Activated CD8-positive, alpha-beta T cell treated with anti-CD3 and anti-CD28 coated beads for 36 hours (primary cell): ENCODE data around the gene PARP12. TPM values are rescaled to one million over a fixed set of nuclear protein-coding genes. Genes with fewer than 3 reads are reported as not detected.

ENCODE experiments used
- ATAC-seq: fragments of 200-7000 bp; cut with Tn5 transposase; one replicate; pipeline ENCODE4 v1.10.0; 2021; ENCODE audit warnings: mild to moderate bottlenecking, moderate library complexity
- CTCF ChIA-PET: fragments of 350-600 bp; sonication (Branson Sonifier 250); formaldehyde crosslinking; loops from one replicate; lab custom pipeline; 2021; ENCODE audit warnings: antibody characterized with exemption; lab: Charles Lee
- POLR2A ChIA-PET: fragments of 350-600 bp; sonication (Branson Sonifier 250); formaldehyde crosslinking; loops from one replicate; lab custom pipeline; 2021; ENCODE audit warnings: antibody characterized with exemption; lab: Charles Lee
- DNase-seq: peaks from one replicate; pipeline ENCODE4 v3.0.0-alpha.2; 2020
- H3K27ac Mint-ChIP-seq: one replicate; pipeline ENCODE4 v1.8.0; 2021; ENCODE audit warnings: mild to moderate bottlenecking, mixed read lengths
- H3K27me3 Mint-ChIP-seq: one replicate; pipeline ENCODE4 v1.8.0; 2021; ENCODE audit warnings: mixed read lengths
- H3K36me3 Mint-ChIP-seq: one replicate; pipeline ENCODE4 v1.8.0; 2021; ENCODE audit warnings: low read depth, mixed read lengths
- H3K4me1 Mint-ChIP-seq: one replicate; pipeline ENCODE4 v1.8.0; 2021; ENCODE audit warnings: low read depth, mixed read lengths
- H3K4me3 Mint-ChIP-seq: one replicate; pipeline ENCODE4 v1.8.0; 2021; ENCODE audit warnings: mild to moderate bottlenecking, moderate library complexity, mixed read lengths
- H3K9me3 Mint-ChIP-seq: one replicate; pipeline ENCODE4 v1.8.0; 2021; ENCODE audit warnings: mixed read lengths
- CTCF ChIP-seq: fragments of 200-600 bp; IDR thresholded peaks from one replicate; pipeline ENCODE4 v1.8.0; 2022; ENCODE audit warnings: antibody characterized with exemption, mild to moderate bottlenecking
- intact Hi-C: fragments of 100-400 bp; cut with micrococcal nuclease; formaldehyde crosslinking; loops from one replicate; pipeline ENCODE4 v1.10.0; 2022
- total RNA-seq, 2 experiments: library from RNA; stranded (reverse); gene quantifications; one replicate each; pipeline ENCODE4 v1.2.3, GENCODE V29; 2021

PARP12 gene
- total RNA-seq, 2 experiments from 2014 or later, result 29.5 to 29.9 TPM

GRCh38 chr7:139989366-139990141 is 73.2 kb downstream of the PARP12 start:
- Mint-ChIP-seq H3K4me3 (no peak overlapping the region), H3K4me1 (no peaks in the 10 kb centered on the region), H3K36me3 (no peaks in the 10 kb centered on the region), H3K27me3 (no peaks in the 10 kb centered on the region), H3K27ac (no peak overlapping the region), H3K9me3 (no peaks in the 10 kb centered on the region)
- ATAC-seq, result no peak
- ChIA-PET POLR2A (no interaction called here), CTCF (interaction anchor here (0.7 to 2.1 kb wide), 4 partner anchors 11 to 638 kb away, joined by 3 to 8 read pairs (median 5); no protein-coding TSS in a partner anchor)
- no peak for DNase-seq
- intact Hi-C loops, result no loop called here
- TF ChIP-seq CTCF, result no peak

- Mint-ChIP-seq H3K27ac (no peak overlapping the region), H3K4me1 (no peaks in the 10 kb centered on the region), H3K4me3 (no peak overlapping the region), H3K9me3 (no peaks in the 10 kb centered on the region), H3K36me3 (no peaks in the 10 kb centered on the region), H3K27me3 (no peaks in the 10 kb centered on the region)
- DNase-seq (no peak), ATAC-seq (no peak)
- ChIA-PET POLR2A (interaction anchor here (0.6 to 1.1 kb wide), 2 partner anchors 26 to 201 kb away, joined by 3 read pairs; no protein-coding TSS in a partner anchor), CTCF (interaction anchor here (0.8 to 2.9 kb wide), 11 partner anchors 10 to 553 kb away, joined by 3 to 9 read pairs (median 3); no protein-coding TSS in a partner anchor)
- intact Hi-C loops, result no loop called here
- TF ChIP-seq CTCF, result no peak
These were observed 74.8 kb downstream of the PARP12 start for GRCh38 chr7:139987691-139988516.

- intact Hi-C loops, result no loop called here
- no peak for ATAC-seq
- ChIA-PET POLR2A (no interaction called here), CTCF (interaction anchor here (1.1 to 2.9 kb wide), 2 partner anchors 20 to 340 kb away, joined by 3 to 9 read pairs; no protein-coding TSS in a partner anchor)
- Mint-ChIP-seq H3K27ac (no peak overlapping the region), H3K27me3 (no peaks in the 10 kb centered on the region), H3K4me1 (peaks cover under 1% of the 10 kb centered on the region), H3K4me3 (no peak overlapping the region), H3K9me3 (no peaks in the 10 kb centered on the region), H3K36me3 (no peaks in the 10 kb centered on the region)
- no peak for TF ChIP-seq CTCF
- no peak for DNase-seq
These were observed 76.9 kb downstream of the PARP12 start for GRCh38 chr7:139985811-139986210.

- intact Hi-C loops, result no loop called here
- Mint-ChIP-seq H3K27me3 (no peaks in the 10 kb centered on the region), H3K9me3 (no peaks in the 10 kb centered on the region), H3K36me3 (no peaks in the 10 kb centered on the region), H3K27ac (no peak overlapping the region), H3K4me1 (peaks cover 8% of the 10 kb centered on the region), H3K4me3 (no peak overlapping the region)
- ChIA-PET POLR2A (no interaction called here), CTCF (interaction anchor here (1.1 kb wide), 1 partner anchor 21 kb away, joined by 3 read pairs; no protein-coding TSS in a partner anchor)
- no peak for DNase-seq
- TF ChIP-seq CTCF, result peak; percentile 21
- ATAC-seq, result no peak
These were observed 77.9 kb downstream of the PARP12 start for GRCh38 chr7:139984642-139985539.
